OCI-LY7 (cell line): ENCODE results near the gene AFF3. TPM values are rescaled to one million over a fixed set of nuclear protein-coding genes. Genes with fewer than 3 reads are reported as not detected.

Experiments
- BruUV-seq: library from RNA; stranded (reverse); fragments of 400-500 nt; replicated peaks from 2 replicates; lab custom pipeline; 2021; lab: Mats Ljungman, UMichigan
- CTCF ChIA-PET: fragments of 300-600 bp; sonication (Branson Sonifier 250); formaldehyde crosslinking; loops from one replicate; lab custom pipeline; 2022; ENCODE audit warnings: antibody characterized with exemption; ENCODE audit not compliant: unreplicated experiment; lab: Charles Lee
- POLR2A ChIA-PET: fragments of 300-600 bp; sonication (Branson Sonifier 250); formaldehyde crosslinking; loops from one replicate; lab custom pipeline; 2022; ENCODE audit warnings: antibody characterized with exemption; lab: Charles Lee
- DNase-seq: peaks from one replicate; pipeline ENCODE4 v3.0.0-alpha.2; 2015; ENCODE audit warnings: low spot score
- H2AFZ ChIP-seq: fragments of 200-600 bp; sonication (generic), shearing (Covaris generic); 2 replicates; pipeline ENCODE4 v1.6.1; 2014; ENCODE audit warnings: mild to moderate bottlenecking, antibody characterized with exemption, low read length, moderate library complexity
- H3K27ac ChIP-seq: fragments of 200-600 bp; sonication (generic); 2 replicates; pipeline ENCODE4 v1.5.1; 2014; ENCODE audit warnings: mixed run types, low read depth, mild to moderate bottlenecking, moderate library complexity, low read length, inconsistent platforms; ENCODE audit not compliant: poor library complexity, severe bottlenecking
- H3K36me3 ChIP-seq: fragments of 200-600 bp; sonication (generic); 2 replicates; pipeline ENCODE4 v1.6.1; 2014; ENCODE audit warnings: mild to moderate bottlenecking, antibody characterized with exemption, low read length, moderate library complexity, mixed read lengths; ENCODE audit not compliant: insufficient read depth
- H3K4me1 ChIP-seq: fragments of 200-600 bp; sonication (generic); 2 replicates; pipeline ENCODE4 v1.5.1; 2014; ENCODE audit warnings: mild to moderate bottlenecking, low read length; ENCODE audit not compliant: insufficient read depth, poor library complexity, severe bottlenecking
- H3K4me2 ChIP-seq: fragments of 200-600 bp; sonication (generic); 2 replicates; pipeline ENCODE4 v1.6.1; 2014; ENCODE audit warnings: mild to moderate bottlenecking, low read length
- H3K4me3 ChIP-seq: fragments of 200-600 bp; sonication (generic); 2 replicates; pipeline ENCODE4 v1.5.1; 2014; ENCODE audit warnings: mild to moderate bottlenecking, low read depth, low read length; ENCODE audit not compliant: poor library complexity, severe bottlenecking
- H3K79me2 ChIP-seq: fragments of 200-600 bp; sonication (generic); 2 replicates; pipeline ENCODE4 v1.6.1; 2016; ENCODE audit warnings: low read depth, mild to moderate bottlenecking, low read length, moderate library complexity, mixed read lengths; ENCODE audit not compliant: insufficient read depth
- H3K9me2 ChIP-seq: fragments of 200-600 bp; sonication (generic); 2 replicates; pipeline ENCODE4 v1.6.1; 2016; ENCODE audit warnings: mild to moderate bottlenecking, low read length, mixed read lengths; ENCODE audit not compliant: insufficient read depth
- H3K9me3 ChIP-seq: fragments of 200-600 bp; sonication (generic); 2 replicates; pipeline ENCODE4 v1.6.1; 2014; ENCODE audit warnings: mild to moderate bottlenecking, mixed run types, low read length, mixed read lengths
- H4K20me1 ChIP-seq: fragments of 200-600 bp; sonication (generic); 2 replicates; pipeline ENCODE4 v1.6.1; 2014; ENCODE audit warnings: mild to moderate bottlenecking, antibody characterized with exemption, low read length, moderate library complexity, mixed read lengths; ENCODE audit not compliant: insufficient read depth
- CTCF ChIP-seq: fragments of 200-600 bp; sonication (generic); conservative IDR thresholded peaks from 2 replicates; pipeline ENCODE4 v1.5.1; 2014; ENCODE audit warnings: mild to moderate bottlenecking, antibody characterized with exemption, low read length, moderate library complexity, mixed read lengths
- EZH2phosphoT487 ChIP-seq: fragments of 200-600 bp; sonication (generic); IDR thresholded peaks from 2 replicates; pipeline ENCODE4 v1.6.1; 2018; ENCODE audit warnings: low read depth, borderline replicate concordance, mild to moderate bottlenecking, mixed run types, antibody characterized with exemption, low read length, moderate library complexity, mixed read lengths
- intact Hi-C: fragments of 100-400 bp; cut with micrococcal nuclease; formaldehyde crosslinking; loops from one replicate; pipeline ENCODE4 v1.10.0; 2022; ENCODE audit not compliant: unreplicated experiment
- total RNA-seq, 2 experiments: library from RNA; depleted of rRNA in 1 of 2; stranded (reverse); fragments of >200 nt in 1 of 2; shearing (Covaris generic) in 1 of 2; gene quantifications; 2 replicates each; pipeline ENCODE4 v1.2.3, GENCODE V29; 2014 to 2022

The AFF3 gene
- total RNA-seq, 2 experiments from 2014 or later, result 131 to 133 TPM

GRCh38 chr2:99700482-99701398, 441.6 kb downstream of the AFF3 start:
- no peak overlapping the region for H3K4me2 ChIP-seq
- no peaks in the 10 kb centered on the region for H3K9me2 ChIP-seq
- no peak overlapping the region for H3K4me3 ChIP-seq
- CTCF ChIA-PET, result no interaction called here
- BruUV-seq, result no TSS peak
- intact Hi-C loops, result loop anchor here (10.0 kb wide), 1 partner anchor 146 kb away; no protein-coding TSS in a partner anchor
- no peak overlapping the region for H3K27ac ChIP-seq
- no peaks in the 10 kb centered on the region for H3K79me2 ChIP-seq
- peaks cover 21% of the 10 kb centered on the region for H3K4me1 ChIP-seq
- no peaks in the 10 kb centered on the region for H4K20me1 ChIP-seq
- TF ChIP-seq CTCF (no peak), EZH2phosphoT487 (no peak)
- no peak for DNase-seq
- POLR2A ChIA-PET, result no interaction called here
- no peaks in the 10 kb centered on the region for H3K9me3 ChIP-seq
- H3K36me3 ChIP-seq, result peaks cover 25% of the 10 kb centered on the region
- no peak overlapping the region for H2AFZ ChIP-seq

- DNase-seq, result no peak
- peak overlapping the region; percentile 4; the same call in 1 of the 2 replicates for H3K4me2 ChIP-seq
- ChIA-PET POLR2A (interaction anchor here (1.1 to 1.2 kb wide), 2 partner anchors 26 to 58 kb away, joined by 3 to 10 read pairs; no protein-coding TSS in a partner anchor), CTCF (interaction anchor here (1.0 kb wide), 1 partner anchor 536 kb away, joined by 3 read pairs; no protein-coding TSS in a partner anchor)
- H3K79me2 ChIP-seq, result no peaks in the 10 kb centered on the region
- intact Hi-C loops, result no loop called here
- no peaks in the 10 kb centered on the region for H3K9me3 ChIP-seq
- peaks cover 14% of the 10 kb centered on the region for H3K36me3 ChIP-seq
- no TSS peak for BruUV-seq
- no peak for TF ChIP-seq CTCF
- no peaks in the 10 kb centered on the region for H3K9me2 ChIP-seq
- no peak overlapping the region for H3K27ac ChIP-seq
- no peaks in the 10 kb centered on the region for H4K20me1 ChIP-seq
- no peak overlapping the region for H3K4me3 ChIP-seq
- H2AFZ ChIP-seq, result no peak overlapping the region
- H3K4me1 ChIP-seq, result peaks cover 21% of the 10 kb centered on the region
Observed at GRCh38 chr2:99698896-99699295, 443.5 kb downstream of the AFF3 start.
